Activated CD4-positive, alpha-beta T cell treated with anti-CD3 and anti-CD28 coated beads, Interleukin-2, amount 10 ng/mL, durations not matched to agents 24 days and 14 days (primary cell): ENCODE data around the gene PCDH1. TPM values are rescaled to one million over a fixed set of nuclear protein-coding genes. Genes with fewer than 3 reads are reported as not detected.
A peak's percentile ranks its signal among the peaks of the same experiment; 100 is the strongest.

Experiments used
- DNase-seq: peaks from one replicate; pipeline ENCODE4 v3.0.0; 2022
- H3K27ac Mint-ChIP-seq: one replicate; pipeline ENCODE4 v1.8.0; 2022; ENCODE audit warnings: mild to moderate bottlenecking, mixed read lengths
- H3K27me3 Mint-ChIP-seq: one replicate; pipeline ENCODE4 v1.8.0; 2022; ENCODE audit warnings: mixed read lengths
- H3K36me3 Mint-ChIP-seq: one replicate; pipeline ENCODE4 v1.8.0; 2022; ENCODE audit warnings: low read depth, mild to moderate bottlenecking, mixed read lengths
- H3K4me1 Mint-ChIP-seq: one replicate; pipeline ENCODE4 v1.8.0; 2021; ENCODE audit warnings: mixed read lengths
- H3K4me3 Mint-ChIP-seq: one replicate; pipeline ENCODE4 v1.8.0; 2022; ENCODE audit warnings: mild to moderate bottlenecking, moderate library complexity, mixed read lengths
- H3K9me3 Mint-ChIP-seq: one replicate; pipeline ENCODE4 v1.8.0; 2021; ENCODE audit warnings: mixed read lengths
- intact Hi-C: fragments of 100-400 bp; cut with micrococcal nuclease; formaldehyde crosslinking; loops from one replicate; pipeline ENCODE4 v1.15.1; 2023
- total RNA-seq: library from RNA; stranded (reverse); gene quantifications from 2 replicates; pipeline ENCODE4 v1.2.3, GENCODE V29; 2022

The PCDH1 gene
- total RNA-seq, 1 donor from 2014 or later: not detected

DNA sequence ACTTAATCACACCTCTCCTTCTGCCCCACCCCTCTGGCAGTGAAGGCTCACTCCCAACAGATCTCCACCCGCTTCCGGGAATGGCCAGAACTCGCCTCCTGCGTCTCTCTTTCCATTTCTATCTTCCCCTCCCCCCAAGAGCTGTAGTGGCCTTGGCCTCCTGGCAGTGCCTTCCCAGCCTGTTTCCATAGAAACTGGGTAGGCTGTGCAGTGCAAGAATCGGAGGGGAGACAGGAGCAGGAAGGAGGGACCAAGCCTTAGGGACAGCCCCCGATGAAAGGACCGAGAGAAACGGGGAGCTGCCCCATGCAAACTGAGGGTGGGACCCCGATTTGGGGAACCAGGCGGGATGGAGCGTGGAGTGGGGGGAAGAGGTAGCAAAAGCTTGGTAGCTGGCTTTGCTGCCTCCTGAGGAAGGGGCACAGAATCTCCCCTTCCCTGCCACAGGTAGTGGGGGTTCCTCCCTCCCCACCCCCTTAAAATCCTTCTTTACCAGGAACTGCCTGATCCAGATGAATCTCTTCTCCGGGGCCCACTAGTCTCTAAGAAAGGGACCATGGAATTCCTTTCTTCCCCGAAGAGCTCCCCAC, 4.5 kb upstream of the PCDH1 start:
- peaks cover 72% of the 10 kb centered on the region for H3K27me3 Mint-ChIP-seq
- no peak overlapping the region for H3K4me3 Mint-ChIP-seq
- peaks cover 17% of the 10 kb centered on the region for H3K4me1 Mint-ChIP-seq
- intact Hi-C loops: no loop called here
- peak; percentile 53 for DNase-seq
- no peaks in the 10 kb centered on the region for H3K36me3 Mint-ChIP-seq
- no peaks in the 10 kb centered on the region for H3K9me3 Mint-ChIP-seq
- no peak overlapping the region for H3K27ac Mint-ChIP-seq

DNA sequence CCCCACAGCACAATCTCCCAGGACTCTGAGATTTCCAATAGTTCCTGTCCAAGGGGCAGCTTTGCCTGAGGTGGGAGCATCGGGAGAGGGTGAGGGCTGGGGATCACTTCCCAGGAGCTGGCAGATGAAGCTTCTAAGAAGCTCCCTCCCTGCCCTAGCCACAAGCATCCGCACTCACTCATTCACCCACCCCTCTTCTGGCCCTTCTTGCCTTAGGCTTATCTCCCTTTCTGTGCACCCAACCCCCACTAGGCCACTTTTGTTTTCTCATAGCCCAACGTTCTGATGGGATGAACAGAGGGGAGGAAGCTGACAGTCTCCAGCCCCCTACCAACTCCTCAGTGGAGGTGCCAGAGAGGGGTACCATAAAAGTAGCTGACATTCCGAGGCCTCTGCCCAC, 3.7 kb upstream of the PCDH1 start:
- Mint-ChIP-seq H3K27me3 (peaks cover 80% of the 10 kb centered on the region), H3K4me1 (peaks cover 23% of the 10 kb centered on the region), H3K36me3 (no peaks in the 10 kb centered on the region), H3K27ac (no peak overlapping the region), H3K9me3 (no peaks in the 10 kb centered on the region), H3K4me3 (no peak overlapping the region)
- no peak for DNase-seq
- intact Hi-C loops: no loop called here

DNA sequence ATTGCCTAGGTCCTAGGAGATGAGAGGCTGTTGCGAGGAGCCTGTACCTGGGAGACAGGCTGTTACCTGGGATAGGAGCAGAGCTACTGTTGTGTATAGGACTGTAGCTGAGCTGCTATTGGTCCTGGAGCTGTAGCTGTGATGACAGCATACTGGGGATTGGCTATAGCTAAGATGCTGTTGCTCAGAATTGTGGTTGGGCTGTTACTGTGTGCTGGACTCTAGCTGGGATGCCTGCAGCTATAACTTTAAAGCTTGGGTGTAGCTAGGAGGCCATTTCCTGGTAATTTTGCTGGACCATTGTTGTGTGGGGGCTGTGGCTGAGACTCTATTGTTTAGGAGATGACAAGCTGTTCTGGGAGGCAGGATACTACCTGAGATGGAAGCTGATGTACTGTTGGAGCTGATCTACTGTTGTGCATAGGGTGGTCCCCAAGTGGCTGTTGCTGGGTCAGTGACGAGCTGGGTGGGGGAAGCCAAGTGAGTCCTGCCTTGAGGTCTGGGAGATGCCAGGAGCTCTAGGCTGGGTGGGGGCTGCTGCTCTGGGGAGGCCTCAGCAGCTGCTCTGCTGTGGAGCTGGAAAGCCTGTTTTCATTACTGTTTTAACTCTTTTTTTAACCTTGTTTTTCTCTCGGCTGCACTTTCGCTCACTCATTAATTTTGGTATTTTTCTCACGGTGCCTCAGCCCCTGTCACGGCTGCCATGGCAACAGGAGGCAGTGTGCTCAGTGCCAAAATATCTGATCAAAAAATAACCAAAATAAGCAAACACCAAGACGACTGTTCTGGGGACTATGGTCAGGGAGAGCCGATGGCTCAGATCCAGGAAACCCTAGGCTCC, 3.0 kb upstream of the PCDH1 start:
- no peak overlapping the region for H3K27ac Mint-ChIP-seq
- H3K36me3 Mint-ChIP-seq: no peaks in the 10 kb centered on the region
- H3K27me3 Mint-ChIP-seq: peaks cover 79% of the 10 kb centered on the region
- H3K4me3 Mint-ChIP-seq: no peak overlapping the region
- no peaks in the 10 kb centered on the region for H3K9me3 Mint-ChIP-seq
- DNase-seq: no peak
- intact Hi-C loops: no loop called here
- peaks cover 23% of the 10 kb centered on the region for H3K4me1 Mint-ChIP-seq

DNA sequence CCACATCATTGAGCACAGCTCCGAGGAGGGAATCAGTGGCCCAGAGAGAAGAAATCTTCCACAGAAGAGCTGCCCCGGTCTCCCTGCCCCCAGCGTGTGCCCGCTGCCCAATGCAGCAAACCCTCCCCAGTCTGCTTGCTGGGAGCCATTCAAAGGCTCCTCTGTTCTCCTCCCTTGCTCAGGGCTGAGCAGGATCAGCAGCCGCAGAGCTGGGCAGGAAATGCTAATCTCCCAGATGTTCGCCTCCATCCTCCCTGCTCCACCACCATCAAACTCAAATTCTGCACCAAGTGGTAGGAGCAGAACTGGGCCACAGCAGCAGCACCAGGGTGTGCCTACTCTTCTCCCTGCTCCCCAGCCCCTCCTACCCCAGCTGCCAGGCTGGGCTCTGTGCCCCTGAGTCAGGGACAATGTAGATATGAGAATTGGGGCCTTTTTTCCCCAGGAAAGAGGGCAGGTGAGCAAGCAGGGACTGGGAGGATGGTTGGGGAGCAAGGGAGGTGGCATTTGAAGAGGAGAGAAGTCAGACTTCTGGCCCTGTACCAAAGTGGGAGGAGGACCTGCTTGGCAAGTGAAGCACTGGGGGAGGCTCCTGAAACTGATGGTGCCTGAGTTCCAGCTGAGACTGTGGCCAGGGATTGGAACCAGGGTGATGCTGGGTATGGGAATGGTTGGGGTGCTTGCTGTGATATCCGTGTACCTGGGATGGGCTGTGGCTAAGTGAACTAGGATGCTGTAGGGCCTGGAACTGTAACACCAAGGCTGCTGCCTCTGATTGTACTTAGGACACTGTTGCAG, 1.9 kb upstream of the PCDH1 start:
- H3K27me3 Mint-ChIP-seq: peaks cover 78% of the 10 kb centered on the region
- DNase-seq: peak; percentile 53
- no peaks in the 10 kb centered on the region for H3K9me3 Mint-ChIP-seq
- no peak overlapping the region for H3K4me3 Mint-ChIP-seq
- H3K36me3 Mint-ChIP-seq: no peaks in the 10 kb centered on the region
- intact Hi-C loops: loop anchor here (1.0 to 5.0 kb wide), 7 partner anchors 31 to 215 kb away; partner anchors contain the start of gene DELE1
- H3K4me1 Mint-ChIP-seq: peaks cover 23% of the 10 kb centered on the region
- H3K27ac Mint-ChIP-seq: no peak overlapping the region

DNA sequence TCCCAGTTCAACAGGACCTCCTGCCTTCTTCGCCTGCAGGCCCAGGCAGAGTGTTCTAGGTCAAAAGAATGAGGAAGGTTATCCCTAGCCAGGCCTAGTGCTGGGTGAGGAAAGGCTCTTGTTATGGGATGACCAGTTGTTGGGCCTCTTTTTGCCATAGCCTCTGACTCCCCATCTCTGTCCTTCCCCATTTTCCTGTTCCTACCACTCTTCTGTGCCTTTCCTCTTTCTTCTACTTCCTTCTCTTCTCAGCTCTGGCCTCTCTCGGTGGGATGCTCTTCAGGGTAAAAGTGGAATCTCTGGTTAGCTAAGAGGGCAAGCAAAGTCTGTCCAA, 1.2 kb upstream of the PCDH1 start:
- no peak for DNase-seq
- Mint-ChIP-seq H3K4me1 (peaks cover 23% of the 10 kb centered on the region), H3K9me3 (no peaks in the 10 kb centered on the region), H3K4me3 (peak overlapping the region; percentile 79), H3K36me3 (no peaks in the 10 kb centered on the region), H3K27me3 (peaks cover 78% of the 10 kb centered on the region), H3K27ac (peak overlapping the region; percentile 35)
- intact Hi-C loops: loop anchor here (1.0 to 5.0 kb wide), 7 partner anchors 31 to 214 kb away; partner anchors contain the start of gene DELE1

DNA sequence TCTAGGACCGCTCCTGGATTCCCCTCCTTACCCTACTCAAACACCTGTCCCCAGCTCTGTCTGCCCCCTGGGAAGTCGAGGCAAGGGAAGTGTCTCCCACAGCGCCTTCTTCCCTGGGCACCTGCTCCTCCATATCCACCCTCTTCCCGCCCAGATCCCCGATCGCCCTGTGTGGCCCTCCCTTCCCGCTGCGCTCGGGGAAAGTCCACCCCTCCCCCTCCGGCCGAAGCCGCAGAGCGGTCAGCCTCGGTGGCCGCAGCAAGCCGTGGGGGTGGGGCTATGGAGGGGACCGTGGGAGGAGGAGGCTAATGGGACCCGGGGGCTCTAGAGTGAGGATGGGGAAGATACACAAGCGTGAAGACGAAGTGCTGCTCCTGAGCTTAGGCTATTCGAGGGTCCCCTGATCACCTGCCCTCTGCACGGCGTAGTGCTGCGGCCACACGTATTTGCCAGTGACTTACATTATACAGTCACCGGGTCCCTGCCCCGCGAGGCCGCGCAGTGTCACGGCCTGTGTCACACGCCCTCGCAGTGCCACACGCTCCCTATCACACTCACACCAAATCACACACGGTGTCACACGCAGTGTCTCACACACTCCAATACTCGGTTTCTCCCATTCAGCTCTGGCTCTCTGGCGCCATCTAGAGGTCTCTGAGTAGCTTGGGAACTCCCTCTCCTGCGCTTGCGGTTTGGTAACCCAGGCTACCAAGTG, 658 bp upstream of the PCDH1 start:
- DNase-seq: peak; percentile 97
- H3K4me1 Mint-ChIP-seq: peaks cover 22% of the 10 kb centered on the region
- H3K4me3 Mint-ChIP-seq: peak overlapping the region; percentile 79
- H3K27ac Mint-ChIP-seq: peak overlapping the region; percentile 39
- H3K36me3 Mint-ChIP-seq: no peaks in the 10 kb centered on the region
- intact Hi-C loops: loop anchor here (1.0 to 5.0 kb wide), 7 partner anchors 30 to 214 kb away; partner anchors contain the start of gene DELE1
- H3K27me3 Mint-ChIP-seq: peaks cover 78% of the 10 kb centered on the region
- no peaks in the 10 kb centered on the region for H3K9me3 Mint-ChIP-seq

DNA sequence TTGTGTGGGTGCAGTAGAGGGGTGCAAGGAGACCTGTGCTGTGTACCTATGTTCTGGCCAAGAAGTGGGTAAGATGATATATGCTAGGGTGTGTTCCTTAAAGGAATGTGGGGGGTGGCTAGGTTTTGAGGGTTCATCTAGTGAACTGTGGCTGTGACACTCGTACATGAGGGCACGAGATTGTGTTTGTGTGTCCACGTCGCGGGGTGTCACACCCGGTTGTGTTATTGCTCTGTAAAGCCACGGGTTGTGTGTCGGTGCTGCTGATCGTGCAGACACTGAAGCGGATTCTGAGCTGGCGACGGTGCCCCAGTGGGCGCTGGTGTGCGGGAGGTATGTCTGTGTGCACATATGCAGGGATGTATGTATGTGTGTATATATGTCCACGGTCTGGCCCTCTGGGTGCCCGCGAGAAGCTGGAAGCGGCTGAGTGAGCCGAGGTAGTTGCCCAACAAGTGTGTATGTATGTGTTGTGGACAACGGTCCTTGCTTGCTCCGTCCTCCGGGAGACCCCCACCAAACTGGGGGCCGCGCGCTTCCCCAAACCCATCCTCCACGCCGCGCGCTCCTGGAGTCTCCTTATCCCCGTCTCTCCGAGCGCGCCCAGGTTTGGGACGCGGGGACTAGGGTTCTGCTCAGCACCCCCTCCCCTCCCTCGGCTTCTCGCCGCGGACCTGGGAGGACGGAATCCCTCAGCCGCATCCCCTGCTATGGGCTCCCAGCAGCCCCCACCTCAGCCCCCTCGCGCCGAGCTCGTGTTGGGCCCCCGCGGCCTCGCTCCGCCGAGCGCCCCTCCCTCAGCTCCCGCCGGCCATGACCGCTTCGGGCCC, 639 bp downstream of the PCDH1 start:
- no peaks in the 10 kb centered on the region for H3K36me3 Mint-ChIP-seq
- DNase-seq: peak; percentile 72
- peaks cover 81% of the 10 kb centered on the region for H3K27me3 Mint-ChIP-seq
- intact Hi-C loops: loop anchor here (2.0 to 5.0 kb wide), 4 partner anchors 29 to 83 kb away; partner anchors contain the start of gene DELE1
- H3K9me3 Mint-ChIP-seq: no peaks in the 10 kb centered on the region
- no peak overlapping the region for H3K27ac Mint-ChIP-seq
- H3K4me3 Mint-ChIP-seq: peak overlapping the region; percentile 64
- H3K4me1 Mint-ChIP-seq: peaks cover 20% of the 10 kb centered on the region

DNA sequence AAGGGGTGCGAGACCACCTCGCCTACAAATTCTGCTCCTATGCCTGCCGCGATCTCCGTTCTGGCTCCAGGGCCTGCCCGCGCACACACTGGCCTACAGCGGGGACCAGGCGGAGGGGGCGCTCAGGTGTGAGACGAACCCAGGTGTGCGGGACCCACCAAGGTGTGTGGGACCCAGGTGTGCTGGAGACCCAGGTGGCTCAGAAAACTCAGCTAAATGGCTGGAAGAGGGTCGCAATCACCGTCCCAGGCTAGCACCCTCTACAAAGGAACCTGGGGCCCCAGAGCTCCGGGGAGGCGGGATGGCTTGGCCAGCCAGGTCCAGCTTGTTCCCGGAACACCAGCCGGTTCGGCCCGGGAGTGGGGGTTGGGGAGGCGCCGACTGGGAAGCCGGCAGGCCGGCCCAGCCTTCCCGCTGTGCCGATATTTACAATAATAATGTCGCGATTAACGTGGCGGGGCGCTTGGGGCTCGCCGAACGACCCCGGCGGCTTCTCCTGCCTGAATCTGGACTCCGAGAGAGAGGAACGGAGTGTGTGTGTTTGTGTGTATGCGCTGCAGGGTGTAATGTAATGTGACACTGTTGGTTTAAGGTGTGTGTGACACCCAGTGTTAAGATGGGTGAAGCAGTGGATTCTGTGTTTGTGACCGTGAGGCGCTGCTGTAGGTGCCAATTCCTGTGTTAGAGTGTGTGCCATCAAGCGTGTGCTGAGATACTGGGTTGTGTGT, 1.4 kb downstream of the PCDH1 start:
- Mint-ChIP-seq H3K4me1 (peaks cover 17% of the 10 kb centered on the region), H3K27me3 (peaks cover 80% of the 10 kb centered on the region), H3K9me3 (no peaks in the 10 kb centered on the region), H3K27ac (no peak overlapping the region), H3K4me3 (peak overlapping the region; percentile 26), H3K36me3 (no peaks in the 10 kb centered on the region)
- intact Hi-C loops: loop anchor here (5.0 kb wide), 1 partner anchor 64 kb away; no protein-coding TSS in a partner anchor
- peak; percentile 61 for DNase-seq

DNA sequence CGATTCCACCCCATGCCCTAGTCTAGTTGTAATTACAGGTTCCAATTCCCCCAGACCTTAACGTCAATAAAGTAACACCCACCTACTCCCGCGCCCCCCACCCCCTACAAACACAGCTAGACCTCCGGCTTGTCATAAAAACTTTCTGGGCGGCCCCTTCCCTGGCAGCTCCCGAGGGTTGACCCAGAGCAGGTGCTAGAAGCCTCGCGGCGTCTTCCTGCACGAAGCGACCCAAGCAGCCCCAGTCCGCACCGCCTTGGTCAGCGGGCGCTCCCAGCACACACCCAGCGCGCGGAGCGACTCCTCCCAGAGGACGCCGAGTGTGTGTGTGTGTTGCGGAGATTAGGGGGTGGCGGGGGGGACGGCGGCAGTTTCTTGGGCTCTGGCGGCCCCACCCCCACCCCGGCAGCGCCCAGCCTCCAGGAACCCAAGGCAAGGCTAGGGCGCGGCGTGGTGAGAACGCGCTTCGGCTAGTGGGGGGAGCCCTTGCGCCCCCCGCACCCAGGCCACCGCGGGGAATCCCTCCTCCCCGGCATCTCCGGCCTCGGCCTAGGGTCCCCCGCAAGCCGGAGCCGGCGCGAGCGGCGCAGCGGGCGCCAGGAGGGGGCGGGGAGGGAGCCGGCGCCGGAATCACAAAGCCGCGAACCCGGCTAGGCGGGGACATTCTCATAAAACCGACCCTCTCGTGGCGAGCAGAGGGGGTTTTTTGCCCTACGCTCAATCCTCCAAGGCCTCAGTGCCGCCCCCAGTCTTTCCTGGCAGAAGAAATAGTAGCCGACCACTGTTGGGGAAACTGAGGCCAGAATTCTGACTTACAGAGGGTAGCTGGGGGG, 2.2 kb downstream of the PCDH1 start:
- DNase-seq: peak; percentile 59
- Mint-ChIP-seq H3K27me3 (peaks cover 77% of the 10 kb centered on the region), H3K4me1 (peaks cover 17% of the 10 kb centered on the region), H3K9me3 (no peaks in the 10 kb centered on the region), H3K27ac (no peak overlapping the region), H3K36me3 (no peaks in the 10 kb centered on the region), H3K4me3 (no peak overlapping the region)
- intact Hi-C loops: loop anchor here (5.0 kb wide), 1 partner anchor 64 kb away; no protein-coding TSS in a partner anchor

DNA sequence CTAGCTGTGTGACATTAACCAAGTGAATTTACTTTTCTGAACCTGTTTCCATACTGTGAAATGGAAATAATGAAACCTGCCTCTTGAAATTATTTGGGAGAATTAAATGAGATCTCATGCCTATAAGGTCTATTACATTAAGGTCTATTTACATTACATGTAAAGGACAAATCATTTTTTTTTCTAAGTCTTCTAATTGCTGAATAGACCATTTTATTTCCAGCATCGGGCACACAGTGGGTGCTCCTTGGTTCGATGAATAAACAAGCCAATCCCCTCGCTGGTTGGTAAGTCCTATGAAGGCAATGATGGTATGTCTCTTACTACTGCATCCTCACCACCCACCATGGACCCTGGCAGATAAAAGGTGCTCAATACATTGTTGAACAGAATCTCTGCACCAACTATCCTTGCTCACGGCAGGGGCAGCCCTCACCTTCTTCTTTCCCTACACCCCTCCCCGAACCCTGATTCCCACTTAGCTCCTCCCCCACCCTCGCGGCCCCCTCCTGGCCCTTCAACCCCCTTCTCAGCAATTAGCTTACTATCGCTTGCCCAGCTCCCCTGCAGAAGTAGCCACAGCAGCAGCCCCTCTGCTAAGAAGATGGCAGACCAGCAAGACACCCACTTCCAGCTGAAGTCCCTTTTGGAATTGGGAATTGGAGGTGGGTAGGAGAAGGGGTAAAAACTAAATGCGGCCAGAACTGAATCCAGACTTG, 3.0 kb downstream of the PCDH1 start:
- Mint-ChIP-seq H3K4me3 (no peak overlapping the region), H3K27me3 (peaks cover 76% of the 10 kb centered on the region), H3K9me3 (no peaks in the 10 kb centered on the region), H3K36me3 (no peaks in the 10 kb centered on the region), H3K27ac (no peak overlapping the region), H3K4me1 (peaks cover 17% of the 10 kb centered on the region)
- DNase-seq: no peak
- intact Hi-C loops: loop anchor here (5.0 kb wide), 1 partner anchor 63 kb away; no protein-coding TSS in a partner anchor

DNA sequence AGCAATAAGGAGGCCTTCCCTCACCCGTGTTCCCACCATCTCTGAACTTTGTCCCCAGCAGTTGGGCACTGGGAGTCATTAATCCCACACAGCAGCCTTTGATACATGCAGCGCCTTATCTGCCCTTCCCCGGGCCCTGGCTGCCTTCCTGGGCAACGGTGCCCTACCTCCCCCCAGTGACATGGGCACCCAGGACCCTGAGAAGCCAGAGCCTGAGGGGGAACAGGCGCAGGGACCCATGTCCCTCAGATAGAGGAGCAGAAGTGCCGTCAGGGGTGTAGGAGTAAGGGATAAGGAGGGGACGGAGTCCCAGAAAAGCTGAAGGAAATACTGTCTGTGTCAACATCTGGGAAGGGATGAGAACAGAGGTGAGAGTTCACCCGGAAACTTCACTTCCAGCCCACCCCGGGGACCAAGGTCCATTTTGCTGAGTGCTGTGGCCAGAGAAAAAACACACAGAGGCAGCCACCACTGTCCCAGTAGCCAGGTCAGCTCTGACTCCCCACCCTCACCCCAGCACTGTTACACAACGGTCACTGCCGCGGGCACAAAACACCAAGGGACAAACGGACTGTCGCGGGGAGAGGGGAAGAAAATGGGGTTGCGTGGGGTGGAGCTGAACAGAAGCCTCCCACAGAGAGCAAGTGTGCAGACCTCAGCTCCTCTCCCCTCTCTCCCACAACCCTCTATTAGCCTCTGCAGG, 3.8 kb downstream of the PCDH1 start:
- H3K4me1 Mint-ChIP-seq: peaks cover 14% of the 10 kb centered on the region
- no peak overlapping the region for H3K27ac Mint-ChIP-seq
- peaks cover 74% of the 10 kb centered on the region for H3K27me3 Mint-ChIP-seq
- DNase-seq: no peak
- no peaks in the 10 kb centered on the region for H3K9me3 Mint-ChIP-seq
- intact Hi-C loops: no loop called here
- no peaks in the 10 kb centered on the region for H3K36me3 Mint-ChIP-seq
- H3K4me3 Mint-ChIP-seq: no peak overlapping the region
